Activated naive CD4-positive, alpha-beta T cell (primary cell): ENCODE measurements around the gene WBP11.
"Not testable (repeated sequence)": the region's sequence is repeated elsewhere in the genome, so short reads cannot be mapped to it uniquely, and the experiment has no call there.

Source experiments
- DNase-seq, 4 experiments: peaks; one replicate each; lab custom pipeline; 2025; lab: John Stamatoyannopoulos, UW

The WBP11 gene

GRCh38 chr12:14771651-14772137 lies 31.6 kb downstream of the WBP11 start:
- DNase-seq: peak in 2 of 4 experiments; percentile 24 to 32

DNA sequence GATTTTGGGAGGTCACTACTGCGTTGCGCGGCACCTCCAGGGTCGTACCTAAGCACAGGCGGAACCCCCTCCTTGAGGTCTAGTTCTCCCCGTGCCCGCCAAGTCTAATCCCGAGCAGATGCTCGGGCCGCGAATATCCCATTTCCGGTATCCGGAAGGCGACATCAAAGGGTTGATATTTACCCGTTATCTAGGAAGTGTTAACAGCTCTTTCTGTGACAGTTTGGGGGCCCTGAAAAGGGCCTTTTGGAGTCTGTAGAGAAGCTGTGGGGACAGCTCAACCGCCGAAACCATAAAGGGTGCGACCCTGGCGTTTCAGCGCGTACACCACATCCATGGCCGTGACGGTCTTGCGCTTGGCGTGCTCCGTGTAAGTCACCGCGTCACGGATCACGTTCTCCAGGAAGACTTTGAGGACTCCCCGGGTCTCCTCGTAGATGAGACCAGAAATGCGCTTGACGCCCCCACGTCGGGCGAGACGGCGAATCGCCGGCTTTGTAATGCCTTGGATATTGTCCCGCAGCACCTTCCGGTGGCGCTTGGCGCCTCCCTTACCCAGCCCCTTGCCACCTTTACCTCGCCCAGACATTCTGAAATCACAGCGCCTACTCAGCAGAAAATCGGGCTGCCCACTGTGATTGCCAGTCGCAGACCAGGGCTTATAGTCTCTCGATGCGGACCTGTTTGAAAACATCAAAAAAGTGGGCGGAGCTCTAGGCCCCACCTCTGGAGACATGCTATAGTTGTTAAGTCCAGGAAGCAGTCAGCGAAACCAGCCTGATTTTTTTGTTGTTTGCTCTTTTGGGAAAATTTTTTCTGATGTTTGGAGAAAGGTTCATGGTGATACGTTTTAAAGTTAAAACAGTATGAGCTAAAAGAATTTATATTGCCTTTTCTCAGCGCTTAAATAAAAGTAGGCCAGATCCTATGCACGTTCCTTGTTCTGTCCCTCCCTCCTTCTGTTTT lies 32.5 kb downstream of the WBP11 start:
- peak; percentile 77 to 94 (median 84) for DNase-seq

GRCh38 chr12:14769969-14770495 lies 33.2 kb downstream of the WBP11 start:
- DNase-seq: peak; percentile 69 to 81 (median 78)

- DNase-seq: no peak
These were observed 33.8 kb downstream of the WBP11 start for GRCh38 chr12:14769466-14769968.

GRCh38 chr12:14768823-14769405 lies 34.4 kb downstream of the WBP11 start:
- DNase-seq: no peak

DNA sequence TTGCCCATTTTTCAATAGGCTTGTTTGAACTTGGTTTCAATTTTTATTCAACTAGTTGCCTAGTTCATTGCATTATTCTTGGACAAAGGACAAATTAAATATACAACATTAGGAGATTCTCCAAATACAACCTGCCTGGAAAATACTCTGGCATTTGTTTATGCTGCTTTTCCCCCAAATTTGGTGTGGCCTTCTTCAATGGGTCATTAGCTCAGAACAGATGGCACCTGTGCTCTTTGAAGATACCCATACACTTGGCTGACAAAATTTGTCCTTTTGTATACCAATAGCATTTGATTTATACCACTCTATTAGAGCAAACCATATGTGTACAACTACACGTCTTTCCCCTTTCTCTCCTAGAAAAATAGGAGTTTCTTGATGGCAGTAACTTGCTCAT lies 35.7 kb downstream of the WBP11 start:
- no peak for DNase-seq

- DNase-seq: no peak
These were observed 36.5 kb downstream of the WBP11 start for GRCh38 chr12:14766649-14767215.

GRCh38 chr12:14766020-14766419 lies 37.3 kb downstream of the WBP11 start:
- not testable (repeated sequence) for DNase-seq

- no peak for DNase-seq
These were observed 37.9 kb downstream of the WBP11 start for GRCh38 chr12:14765398-14765797.

DNA sequence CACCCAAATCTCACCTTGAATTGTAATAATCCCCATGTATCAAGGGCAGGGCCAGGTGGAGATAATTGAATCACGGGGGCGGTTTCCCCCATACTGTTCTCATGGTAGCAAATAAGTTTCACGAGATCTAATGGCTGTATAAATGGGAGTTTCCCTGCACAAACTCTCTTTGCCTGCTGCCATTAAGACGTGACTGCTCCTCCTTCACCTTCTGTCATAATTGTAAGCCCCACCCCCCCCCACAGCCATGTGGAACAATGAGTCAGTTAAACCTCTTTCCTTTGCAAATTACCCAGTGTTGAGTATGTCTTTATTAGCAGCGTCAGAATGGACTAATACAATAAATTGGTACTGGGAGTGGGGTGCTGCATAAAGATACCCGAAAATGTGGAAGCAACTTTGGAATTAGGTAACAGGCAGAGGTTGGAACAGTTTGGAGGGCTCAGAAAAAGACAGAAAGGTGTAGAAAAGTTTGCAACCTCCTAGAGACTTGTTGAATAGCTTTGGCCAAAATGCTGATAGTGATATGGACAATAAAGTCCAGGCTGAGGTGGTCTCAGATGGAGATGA lies 43.5 kb downstream of the WBP11 start:
- DNase-seq: not testable (repeated sequence)

DNA sequence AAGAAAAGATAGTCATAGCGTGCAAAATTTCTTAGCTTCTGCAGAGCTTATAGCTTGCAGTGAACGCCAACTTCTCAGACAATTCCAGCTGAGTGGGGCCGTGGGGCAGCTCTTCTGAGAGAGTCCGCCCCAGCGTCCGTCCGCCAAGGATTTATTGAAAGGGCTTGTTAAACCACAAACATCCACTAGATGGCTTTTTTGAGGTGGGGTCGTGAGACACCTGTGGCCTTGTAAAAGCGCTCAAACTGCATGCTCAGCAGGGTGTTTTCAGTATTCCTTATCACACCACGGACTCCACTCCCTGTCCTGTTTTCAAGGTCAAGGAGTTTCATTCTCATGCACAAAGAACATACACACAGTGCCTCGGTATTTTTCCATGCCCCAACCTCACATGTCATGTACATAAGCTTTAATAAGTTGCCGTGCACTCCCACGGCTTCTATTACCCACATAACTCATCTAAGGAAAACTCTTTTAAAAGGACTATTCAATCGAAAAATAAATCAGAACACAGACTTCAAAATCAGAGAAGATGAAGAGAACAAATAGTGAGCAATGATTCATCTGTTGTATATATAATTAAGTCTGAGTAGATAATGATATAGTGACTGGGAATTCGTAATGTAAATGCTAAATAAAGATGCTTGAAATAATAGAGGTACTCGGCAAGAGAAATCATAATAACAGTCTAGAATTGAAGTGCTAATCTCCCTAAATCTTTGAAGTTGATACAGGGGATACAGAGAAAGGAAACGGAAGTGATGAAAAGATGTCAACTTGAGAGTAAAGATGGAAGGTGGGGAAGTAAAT lies 46.7 kb downstream of the WBP11 start:
- no peak for DNase-seq

DNA sequence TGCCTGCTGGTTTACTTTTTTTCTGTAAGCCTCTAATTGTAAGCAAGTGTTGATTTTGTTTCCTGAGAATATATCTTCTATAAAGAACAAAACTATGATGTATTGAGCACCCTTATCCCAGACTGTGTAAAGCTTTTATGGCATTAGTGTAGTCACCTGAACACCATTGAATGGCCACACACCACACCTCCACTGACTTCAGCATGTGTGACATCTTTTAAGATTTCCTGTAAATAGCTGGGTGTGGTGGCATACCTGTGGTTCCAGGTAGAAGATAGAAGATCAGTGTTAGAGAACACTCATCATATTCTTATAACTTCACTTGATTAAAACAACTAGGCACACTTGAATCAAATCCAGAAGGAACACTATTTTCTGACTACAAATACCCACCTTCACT lies 51.3 kb downstream of the WBP11 start:
- no peak for DNase-seq

DNA sequence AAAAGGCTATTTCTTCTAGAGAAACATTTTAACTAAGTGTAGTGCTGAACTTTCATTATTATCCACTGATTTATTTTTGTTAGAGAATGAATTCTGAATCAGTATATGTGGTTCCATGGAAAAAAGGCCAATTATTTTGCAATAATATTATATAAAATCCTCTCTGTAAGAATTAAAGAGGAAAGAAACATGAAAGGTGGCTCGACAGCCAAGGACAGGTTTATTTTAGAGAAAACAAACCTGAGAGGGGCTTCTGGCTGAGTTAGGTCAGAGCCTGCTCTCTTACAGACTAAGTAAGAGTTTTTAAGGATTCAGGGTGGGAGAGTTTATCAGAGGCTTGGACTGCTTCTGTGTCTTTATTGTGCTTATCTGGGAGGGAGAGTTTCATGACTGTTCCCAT lies 60.2 kb downstream of the WBP11 start:
- no peak for DNase-seq

- no peak for DNase-seq
These were observed 61.3 kb downstream of the WBP11 start for GRCh38 chr12:14741942-14742341.

GRCh38 chr12:14741153-14741552 lies 62.1 kb downstream of the WBP11 start:
- no peak for DNase-seq

- DNase-seq: not testable (repeated sequence)
These were observed 66.8 kb downstream of the WBP11 start for GRCh38 chr12:14736441-14736840.
